ENCODE measurements around the gene NOMO2. TPM values are rescaled to one million over a fixed set of nuclear protein-coding genes. Genes with fewer than 3 reads are reported as not detected.
"Not testable (repeated sequence)": the region's sequence is repeated elsewhere in the genome, so short reads cannot be mapped to it uniquely, and the experiment has no call there.

NOMO2 gene
- polyA plus RNA-seq, 1 donor (not counting 4 experiments of a cell fraction or from before 2014, with no cell fraction given): 66.0 TPM

DNA sequence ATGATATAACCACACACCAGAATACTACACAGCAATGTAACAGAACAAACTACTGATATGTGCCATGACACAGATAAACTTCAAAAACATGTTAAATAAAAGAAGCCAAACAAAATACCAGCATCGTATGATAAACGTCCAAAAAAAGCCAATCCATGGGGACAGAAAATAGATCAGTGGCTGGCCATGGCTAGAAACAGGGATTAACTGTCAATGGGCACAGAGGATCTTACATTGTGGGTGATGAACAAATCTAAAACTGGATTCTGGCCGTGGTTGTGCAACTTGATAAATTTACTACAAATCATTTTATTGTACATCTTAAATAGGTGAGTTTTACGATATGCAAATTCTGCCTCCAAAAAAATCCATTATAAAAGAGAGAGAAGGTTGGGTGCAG lies 35.4 kb downstream of the NOMO2 start:
- dilution Hi-C loops (cut with MboI; ENCODE audit: extremely low pct_ligation_motif_present, low sequenced_read_pairs); H3K4me1 ChIP-seq (ENCODE audit: control insufficient read depth, extremely low read depth, insufficient read depth, low read length); H4K20me1 ChIP-seq (ENCODE audit: control insufficient read depth, extremely low read depth, insufficient read depth, low read length); FAIRE-seq; DNase-seq (ENCODE audit: low read depth, low spot score); H3K4me3 ChIP-seq (ENCODE audit: control insufficient read depth in 2 of 3, extremely low read depth in 1 of 3, insufficient read depth in 2 of 3, low read depth in 1 of 3, low read length in 3 of 3); H3K9me1 ChIP-seq (ENCODE audit: control insufficient read depth, extremely low read depth, insufficient read depth, low read length); H3K79me2 ChIP-seq (ENCODE audit: control insufficient read depth, insufficient read depth, low read length); H3K27ac ChIP-seq (ENCODE audit: control insufficient read depth, insufficient read depth, low read length); H3K36me3 ChIP-seq (ENCODE audit: control insufficient read depth in 2 of 2, extremely low read depth in 1 of 2, insufficient read depth in 2 of 2, low read length in 2 of 2); H3K27me3 ChIP-seq (ENCODE audit: control insufficient read depth, extremely low read depth, insufficient read depth, low read length); H3K9me3 ChIP-seq (ENCODE audit: control insufficient read depth, low read depth, low read length); H2AFZ ChIP-seq (ENCODE audit: control insufficient read depth, low read length); H3K4me2 ChIP-seq (ENCODE audit: control insufficient read depth, extremely low read depth, insufficient read depth, low read depth, low read length); H3K9ac ChIP-seq (ENCODE audit: control insufficient read depth, extremely low read depth, insufficient read depth, low read length): not testable (repeated sequence)

DNA sequence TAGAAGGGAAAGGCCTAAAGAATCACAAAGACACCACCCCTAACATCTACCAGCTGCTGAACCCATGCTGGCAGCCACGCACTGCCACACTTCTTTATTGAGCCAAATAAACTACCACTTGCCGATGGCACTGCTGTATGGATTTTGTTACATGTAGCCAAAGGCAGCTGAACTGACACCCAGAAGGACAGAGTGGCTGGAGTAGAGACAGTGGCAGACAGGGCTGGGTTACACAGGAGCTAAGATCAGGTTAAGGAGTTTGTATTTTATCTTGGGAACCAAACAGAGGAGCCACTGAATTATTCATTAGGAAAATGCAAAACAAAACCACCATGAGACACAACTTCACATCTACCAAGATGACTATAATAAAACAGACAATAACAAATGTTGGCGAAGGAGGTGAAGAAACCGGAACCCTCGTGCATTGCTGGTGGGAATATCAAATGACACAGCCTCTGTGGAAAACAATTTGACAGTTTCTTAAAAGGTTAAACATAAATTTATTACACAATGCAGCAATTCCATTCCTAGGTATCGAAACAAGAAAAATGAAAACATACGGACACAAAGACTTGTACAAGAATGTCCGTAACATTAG lies 35.9 kb downstream of the NOMO2 start:
- H4K20me1 ChIP-seq (ENCODE audit: control insufficient read depth, extremely low read depth, insufficient read depth, low read length); H3K9me3 ChIP-seq (ENCODE audit: control insufficient read depth, low read depth, low read length); H3K27ac ChIP-seq (ENCODE audit: control insufficient read depth, insufficient read depth, low read length); H3K36me3 ChIP-seq (ENCODE audit: control insufficient read depth in 2 of 2, extremely low read depth in 1 of 2, insufficient read depth in 2 of 2, low read length in 2 of 2); H3K9me1 ChIP-seq (ENCODE audit: control insufficient read depth, extremely low read depth, insufficient read depth, low read length); H3K4me3 ChIP-seq (ENCODE audit: control insufficient read depth in 2 of 3, extremely low read depth in 1 of 3, insufficient read depth in 2 of 3, low read depth in 1 of 3, low read length in 3 of 3); H3K9ac ChIP-seq (ENCODE audit: control insufficient read depth, extremely low read depth, insufficient read depth, low read length); H3K79me2 ChIP-seq (ENCODE audit: control insufficient read depth, insufficient read depth, low read length); H3K27me3 ChIP-seq (ENCODE audit: control insufficient read depth, extremely low read depth, insufficient read depth, low read length); H3K4me2 ChIP-seq (ENCODE audit: control insufficient read depth, extremely low read depth, insufficient read depth, low read depth, low read length); H3K4me1 ChIP-seq (ENCODE audit: control insufficient read depth, extremely low read depth, insufficient read depth, low read length); DNase-seq (ENCODE audit: low read depth, low spot score); FAIRE-seq; dilution Hi-C loops (cut with MboI; ENCODE audit: extremely low pct_ligation_motif_present, low sequenced_read_pairs); H2AFZ ChIP-seq (ENCODE audit: control insufficient read depth, low read length): not testable (repeated sequence)

GRCh38 chr16:18522637-18523036 lies 39.3 kb downstream of the NOMO2 start:
- H3K9ac ChIP-seq (ENCODE audit: control insufficient read depth, extremely low read depth, insufficient read depth, low read length); DNase-seq (ENCODE audit: low read depth, low spot score); H3K36me3 ChIP-seq (ENCODE audit: control insufficient read depth in 2 of 2, extremely low read depth in 1 of 2, insufficient read depth in 2 of 2, low read length in 2 of 2); H3K4me3 ChIP-seq (ENCODE audit: control insufficient read depth in 2 of 3, extremely low read depth in 1 of 3, insufficient read depth in 2 of 3, low read depth in 1 of 3, low read length in 3 of 3); H3K79me2 ChIP-seq (ENCODE audit: control insufficient read depth, insufficient read depth, low read length); H3K9me3 ChIP-seq (ENCODE audit: control insufficient read depth, low read depth, low read length); dilution Hi-C loops (cut with MboI; ENCODE audit: extremely low pct_ligation_motif_present, low sequenced_read_pairs); H3K9me1 ChIP-seq (ENCODE audit: control insufficient read depth, extremely low read depth, insufficient read depth, low read length); H3K4me2 ChIP-seq (ENCODE audit: control insufficient read depth, extremely low read depth, insufficient read depth, low read depth, low read length); H4K20me1 ChIP-seq (ENCODE audit: control insufficient read depth, extremely low read depth, insufficient read depth, low read length); H3K27ac ChIP-seq (ENCODE audit: control insufficient read depth, insufficient read depth, low read length); H3K4me1 ChIP-seq (ENCODE audit: control insufficient read depth, extremely low read depth, insufficient read depth, low read length); H3K27me3 ChIP-seq (ENCODE audit: control insufficient read depth, extremely low read depth, insufficient read depth, low read length); H2AFZ ChIP-seq (ENCODE audit: control insufficient read depth, low read length); FAIRE-seq: not testable (repeated sequence)

DNA sequence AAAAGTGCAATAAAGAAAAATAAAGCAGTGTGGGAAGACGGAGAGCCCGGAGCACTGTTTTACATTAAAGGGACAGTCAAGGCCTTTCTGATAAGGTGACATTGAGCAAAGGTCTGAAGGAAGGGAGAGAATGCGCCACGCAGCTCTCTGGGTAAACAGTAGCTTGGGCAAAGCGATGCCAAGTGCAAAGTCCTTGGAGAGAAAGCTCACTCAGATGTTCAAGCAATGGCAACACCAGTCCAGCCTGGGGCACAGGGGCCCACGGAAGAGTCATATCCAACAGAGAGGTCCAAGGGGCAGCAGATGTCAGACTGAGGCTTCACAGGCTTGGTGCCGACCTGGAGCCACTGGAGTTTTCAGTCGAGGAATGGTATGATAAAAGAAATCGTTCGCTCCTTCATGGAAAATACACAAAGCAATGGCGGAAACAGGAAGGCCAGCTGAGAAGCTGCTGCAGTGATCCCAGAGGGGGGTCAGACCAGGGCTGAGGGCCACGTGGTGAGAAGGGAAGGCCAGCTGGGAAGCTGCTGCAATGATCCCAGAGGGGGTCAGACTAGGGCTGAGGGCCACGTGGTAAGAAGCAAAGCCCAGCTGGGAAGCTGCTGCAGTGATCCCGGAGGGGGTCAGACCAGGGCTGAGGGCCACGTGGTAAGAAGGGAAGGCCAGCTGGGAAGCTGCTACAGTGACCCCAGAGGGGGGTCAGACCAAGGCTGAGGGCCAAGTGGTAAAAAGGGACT lies 40.3 kb downstream of the NOMO2 start:
- H3K4me1 ChIP-seq (ENCODE audit: control insufficient read depth, extremely low read depth, insufficient read depth, low read length); H3K27me3 ChIP-seq (ENCODE audit: control insufficient read depth, extremely low read depth, insufficient read depth, low read length); H3K9me3 ChIP-seq (ENCODE audit: control insufficient read depth, low read depth, low read length); H3K27ac ChIP-seq (ENCODE audit: control insufficient read depth, insufficient read depth, low read length); FAIRE-seq; H3K4me2 ChIP-seq (ENCODE audit: control insufficient read depth, extremely low read depth, insufficient read depth, low read depth, low read length); DNase-seq (ENCODE audit: low read depth, low spot score); H2AFZ ChIP-seq (ENCODE audit: control insufficient read depth, low read length); dilution Hi-C loops (cut with MboI; ENCODE audit: extremely low pct_ligation_motif_present, low sequenced_read_pairs); H4K20me1 ChIP-seq (ENCODE audit: control insufficient read depth, extremely low read depth, insufficient read depth, low read length); H3K79me2 ChIP-seq (ENCODE audit: control insufficient read depth, insufficient read depth, low read length); H3K9ac ChIP-seq (ENCODE audit: control insufficient read depth, extremely low read depth, insufficient read depth, low read length); H3K36me3 ChIP-seq (ENCODE audit: control insufficient read depth in 2 of 2, extremely low read depth in 1 of 2, insufficient read depth in 2 of 2, low read length in 2 of 2); H3K4me3 ChIP-seq (ENCODE audit: control insufficient read depth in 2 of 3, extremely low read depth in 1 of 3, insufficient read depth in 2 of 3, low read depth in 1 of 3, low read length in 3 of 3); H3K9me1 ChIP-seq (ENCODE audit: control insufficient read depth, extremely low read depth, insufficient read depth, low read length): not testable (repeated sequence)
